KOPT-K1 (cell line): ENCODE results near the gene DNPH1.
A peak's percentile ranks its signal among the peaks of the same experiment; 100 is the strongest.

Source experiments
- H3K27ac ChIP-seq: fragments of 200-600 bp; sonication (generic); 2 replicates; pipeline ENCODE4 v1.5.1; 2016; ENCODE audit warnings: antibody characterized with exemption, mild to moderate bottlenecking, low read depth, low read length; ENCODE audit not compliant: poor library complexity, severe bottlenecking
- H3K36me3 ChIP-seq: fragments of 200-600 bp; sonication (generic); 2 replicates; pipeline ENCODE4 v1.5.1; 2017; ENCODE audit warnings: antibody characterized with exemption, mild to moderate bottlenecking, low read length, moderate library complexity; ENCODE audit not compliant: insufficient read depth
- H3K9me3 ChIP-seq: fragments of 200-600 bp; sonication (generic); 2 replicates; pipeline ENCODE4 v1.5.1; 2017; ENCODE audit warnings: antibody characterized with exemption, low read length, mild to moderate bottlenecking; ENCODE audit not compliant: insufficient read depth, poor library complexity, severe bottlenecking

Gene DNPH1, protein sequence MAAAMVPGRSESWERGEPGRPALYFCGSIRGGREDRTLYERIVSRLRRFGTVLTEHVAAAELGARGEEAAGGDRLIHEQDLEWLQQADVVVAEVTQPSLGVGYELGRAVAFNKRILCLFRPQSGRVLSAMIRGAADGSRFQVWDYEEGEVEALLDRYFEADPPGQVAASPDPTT

GRCh38 chr6:43228951-43229802 is at the start of gene DNPH1:
Gene DNPH1, minus strand, starts transcription at chr6:43229481. Its CDS starts 25 bp downstream, at chr6:43229456.
- H3K27ac ChIP-seq, result peak within 1 kb of the TSS; percentile 55
- H3K36me3 ChIP-seq, result peaks cover 11% of the 10 kb centered on the region; the same call in 1 of the 2 replicates
- H3K9me3 ChIP-seq, result no peaks in the 10 kb centered on the region

- Histone ChIP-seq H3K27ac (no peak overlapping the region), H3K9me3 (no peaks in the 10 kb centered on the region), H3K36me3 (no peaks in the 10 kb centered on the region)
Measured at GRCh38 chr6:43278524-43279078, 49.3 kb upstream of the DNPH1 start.

- H3K27ac ChIP-seq, result no peak overlapping the region
Measured at GRCh38 chr6:43277643-43278523, 48.6 kb upstream of the DNPH1 start.

GRCh38 chr6:43277306-43277642 is 48.0 kb upstream of the DNPH1 start:
- Histone ChIP-seq H3K27ac (no peak overlapping the region), H3K36me3 (no peaks in the 10 kb centered on the region), H3K9me3 (no peaks in the 10 kb centered on the region)

More at GRCh38 chr6:43277643-43278523, 48.6 kb upstream of the DNPH1 start:
- H3K36me3 ChIP-seq, result no peaks in the 10 kb centered on the region
- H3K9me3 ChIP-seq, result no peaks in the 10 kb centered on the region

DNA sequence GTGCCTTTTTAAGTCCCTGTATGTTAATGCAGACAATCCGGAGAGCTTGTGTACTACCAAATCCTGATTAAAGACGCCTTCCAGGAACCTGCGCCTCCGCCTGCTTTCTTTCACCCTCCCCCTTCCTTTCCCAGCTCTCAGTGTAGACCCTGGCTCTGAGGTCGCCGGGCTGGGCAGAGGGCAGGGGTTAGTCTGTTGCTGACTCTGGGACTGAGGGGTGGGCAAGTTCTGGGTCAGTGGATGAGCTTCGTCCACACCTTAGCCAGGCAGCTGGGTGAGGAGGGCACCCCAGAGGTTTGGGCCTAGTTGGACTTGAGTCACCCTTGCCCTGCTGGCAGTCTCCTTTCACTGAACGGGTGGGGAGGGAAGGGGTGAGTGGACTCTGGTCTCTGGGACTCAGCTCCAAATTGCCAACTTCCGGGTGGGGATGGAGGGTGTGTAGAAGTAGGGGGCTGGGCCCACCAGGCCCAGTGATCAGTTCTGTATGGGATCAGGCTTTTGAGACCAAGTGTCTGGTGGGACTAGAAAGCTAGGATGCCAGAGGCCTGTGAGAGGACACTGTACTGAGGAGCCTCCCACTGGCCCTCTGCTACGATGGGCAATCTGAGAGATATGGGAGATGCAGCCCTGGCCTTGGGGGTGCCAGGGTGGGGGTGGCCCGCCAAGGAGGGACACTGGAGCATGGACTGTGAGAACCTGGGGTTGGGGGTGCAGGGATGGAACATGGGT is 47.5 kb upstream of the DNPH1 start:
- no peaks in the 10 kb centered on the region for H3K9me3 ChIP-seq
- no peak overlapping the region for H3K27ac ChIP-seq
- H3K36me3 ChIP-seq, result no peaks in the 10 kb centered on the region

GRCh38 chr6:43275801-43276576 is 46.7 kb upstream of the DNPH1 start:
- Histone ChIP-seq H3K36me3 (no peaks in the 10 kb centered on the region), H3K27ac (no peak overlapping the region), H3K9me3 (no peaks in the 10 kb centered on the region)

DNA sequence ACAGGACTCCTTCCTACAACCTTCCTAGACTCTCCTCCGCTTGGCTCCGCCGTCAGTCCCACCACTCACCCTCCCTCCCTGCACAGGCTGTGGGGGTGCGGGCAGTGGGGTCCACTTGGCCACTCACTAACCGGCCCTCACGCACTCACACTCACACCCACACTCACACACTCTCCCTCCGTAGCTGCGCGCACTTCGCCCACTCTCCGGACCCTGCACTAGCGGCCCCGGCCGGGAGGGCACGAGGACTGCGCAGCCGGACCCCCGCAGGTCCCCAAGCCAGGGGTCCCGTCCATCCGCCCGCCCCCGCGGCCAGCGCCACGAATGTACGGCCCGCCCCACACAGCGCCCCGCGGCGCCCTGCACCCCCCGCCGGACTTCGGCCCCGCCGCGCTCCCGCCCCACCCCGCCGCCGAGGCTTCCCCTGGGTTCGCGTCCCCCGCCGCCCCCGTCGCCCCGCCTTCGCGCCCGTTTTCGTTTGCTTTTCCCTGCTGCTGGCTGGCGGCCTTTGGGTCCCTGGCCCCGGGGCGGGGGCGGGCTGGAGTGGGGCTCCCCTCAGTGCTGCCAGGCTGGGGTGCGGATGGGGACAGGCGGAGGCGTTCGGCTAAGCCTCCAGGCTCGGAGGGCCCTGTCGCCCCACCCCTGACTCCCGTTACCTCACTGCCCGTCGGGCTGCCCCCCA is 45.8 kb upstream of the DNPH1 start:
- Histone ChIP-seq H3K36me3 (no peaks in the 10 kb centered on the region), H3K9me3 (no peaks in the 10 kb centered on the region), H3K27ac (no peak overlapping the region)

GRCh38 chr6:43274127-43274915 is 45.0 kb upstream of the DNPH1 start:
- Histone ChIP-seq H3K36me3 (no peaks in the 10 kb centered on the region), H3K27ac (no peak overlapping the region), H3K9me3 (no peaks in the 10 kb centered on the region)

DNA sequence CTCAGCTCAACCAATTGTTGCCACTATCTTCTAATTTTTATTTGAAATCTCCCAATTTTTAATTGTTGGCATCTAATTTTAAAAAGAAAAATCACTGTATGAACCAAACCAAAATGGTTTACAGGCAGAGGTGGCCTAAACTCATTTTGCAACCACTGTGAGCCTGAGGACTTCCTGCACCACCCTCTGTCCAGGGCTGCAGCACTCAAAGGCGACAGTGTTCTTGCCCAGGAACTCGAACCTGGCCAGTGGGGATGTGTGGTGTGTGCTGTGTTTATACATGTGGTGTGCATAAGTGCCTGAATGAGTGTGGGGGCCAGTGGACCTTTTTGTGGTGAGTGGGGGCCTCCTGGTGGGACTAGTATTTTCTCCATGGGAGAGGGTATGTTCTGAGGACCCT is 44.4 kb upstream of the DNPH1 start:
- Histone ChIP-seq H3K27ac (no peak overlapping the region), H3K9me3 (no peaks in the 10 kb centered on the region)

GRCh38 chr6:43271944-43272343 is 42.7 kb upstream of the DNPH1 start:
- no peaks in the 10 kb centered on the region for H3K36me3 ChIP-seq
- H3K27ac ChIP-seq, result no peak overlapping the region
- H3K9me3 ChIP-seq, result no peaks in the 10 kb centered on the region

More for the DNA sequence above, 44.4 kb upstream of the DNPH1 start:
- H3K36me3 ChIP-seq, result no peaks in the 10 kb centered on the region

- H3K9me3 ChIP-seq, result no peaks in the 10 kb centered on the region
- no peaks in the 10 kb centered on the region for H3K36me3 ChIP-seq
- no peak overlapping the region for H3K27ac ChIP-seq
Measured at GRCh38 chr6:43271103-43271815, 42.0 kb upstream of the DNPH1 start.

GRCh38 chr6:43269273-43270007 is 40.2 kb upstream of the DNPH1 start:
- H3K36me3 ChIP-seq, result no peaks in the 10 kb centered on the region
- no peaks in the 10 kb centered on the region for H3K9me3 ChIP-seq
- H3K27ac ChIP-seq, result no peak overlapping the region
